GM23248 (cell line): Measurements from ENCODE around the gene NDUFC1. TPM values are rescaled to one million over a fixed set of nuclear protein-coding genes. Genes with fewer than 3 reads are reported as not detected.

ENCODE experiments used
- DNase-seq: peaks from one replicate; pipeline ENCODE4 v3.0.0-alpha.2; 2015
- H2AFZ ChIP-seq: fragments of 200-600 bp; sonication (generic); 2 replicates; pipeline ENCODE4 v1.6.1; 2016; ENCODE audit warnings: antibody characterized with exemption
- H3F3A ChIP-seq: fragments of 200-600 bp; sonication (generic); 2 replicates; pipeline ENCODE4 v1.6.1; 2016; ENCODE audit warnings: mild to moderate bottlenecking, antibody characterized with exemption, mixed run types; ENCODE audit not compliant: insufficient read depth
- H3K27ac ChIP-seq: fragments of 200-600 bp; sonication (generic); 2 replicates; pipeline ENCODE4 v1.5.1; 2016; ENCODE audit warnings: mild to moderate bottlenecking
- H3K27me3 ChIP-seq: fragments of 200-600 bp; sonication (generic); replicated peaks from 2 replicates; pipeline ENCODE4 v1.6.1; 2016; ENCODE audit warnings: mild to moderate bottlenecking; ENCODE audit not compliant: insufficient read depth
- H3K36me3 ChIP-seq: fragments of 200-600 bp; sonication (generic); 2 replicates; pipeline ENCODE4 v1.6.1; 2016; ENCODE audit warnings: low read depth, mild to moderate bottlenecking
- H3K4me1 ChIP-seq: fragments of 200-600 bp; sonication (generic); 2 replicates; pipeline ENCODE4 v1.6.1; 2016; ENCODE audit warnings: mild to moderate bottlenecking; ENCODE audit not compliant: insufficient read depth
- H3K4me2 ChIP-seq: fragments of 200-600 bp; sonication (generic); one replicate; pipeline ENCODE4 v1.6.1; 2016; ENCODE audit warnings: mild to moderate bottlenecking; ENCODE audit not compliant: unreplicated experiment
- H3K4me3 ChIP-seq: fragments of 200-600 bp; sonication (generic); 2 replicates; pipeline ENCODE4 v1.5.1; 2016; ENCODE audit warnings: mild to moderate bottlenecking
- H3K79me2 ChIP-seq: fragments of 200-600 bp; sonication (generic); 2 replicates; pipeline ENCODE4 v1.6.1; 2016; ENCODE audit warnings: mild to moderate bottlenecking; ENCODE audit not compliant: insufficient read depth
- H3K9ac ChIP-seq: fragments of 200-600 bp; sonication (generic); 2 replicates; pipeline ENCODE4 v1.6.1; 2016; ENCODE audit warnings: mild to moderate bottlenecking
- H3K9me2 ChIP-seq: fragments of 200-600 bp; sonication (generic); 2 replicates; pipeline ENCODE4 v1.6.1; 2016; ENCODE audit warnings: mixed run types, mild to moderate bottlenecking, moderate library complexity; ENCODE audit not compliant: insufficient read depth
- H3K9me3 ChIP-seq: fragments of 200-600 bp; sonication (generic); one replicate; pipeline ENCODE4 v1.6.1; 2017; ENCODE audit warnings: low read depth
- H4K20me1 ChIP-seq: fragments of 200-600 bp; sonication (generic); 2 replicates; pipeline ENCODE4 v1.6.0; 2016; ENCODE audit not compliant: insufficient read depth
- EZH2 ChIP-seq: fragments of 200-600 bp; sonication (generic); IDR thresholded peaks from 2 replicates; pipeline ENCODE4 v1.6.1; 2018; ENCODE audit warnings: antibody characterized with exemption, mild to moderate bottlenecking; ENCODE audit not compliant: insufficient read depth, poor library complexity, severe bottlenecking
- EZH2phosphoT487 ChIP-seq: fragments of 200-600 bp; sonication (generic); IDR thresholded peaks from 2 replicates; pipeline ENCODE4 v1.6.1; 2018; ENCODE audit warnings: antibody characterized with exemption, moderate library complexity, mild to moderate bottlenecking, low read depth; ENCODE audit not compliant: insufficient read depth
- WGBS, 2 experiments: methylation state at CpG; one replicate each; pipeline ENCODE4 v1.1.6; 2015 to 2017; ENCODE audit warnings: low lambda C conversion rate in 2 of 2, low coverage in 1 of 2; ENCODE audit errors: missing lambda C conversion rate in 2 of 2; 5-methylcytosine and 5-hydroxymethylcytosine counted together
- in situ Hi-C: fragments of 300-500 bp; cut with MboI; formaldehyde crosslinking; loops from 2 replicates; pipeline ENCODE4 v1.15.0; 2020
- polyA plus RNA-seq: library from polyadenylated mRNA; unstranded; fragments of >200 nt; fragmentation: Nextera tagmentation; extraction: Ambion mirVana; gene quantifications from 2 replicates; pipeline ENCODE4 v1.2.1, GENCODE V29; 2016
- total RNA-seq: library from RNA; depleted of rRNA; stranded (reverse); fragments of >200 nt; shearing (Covaris generic); gene quantifications from 2 replicates; pipeline ENCODE4 v1.2.3, GENCODE V29; 2014

Gene NDUFC1
- total and polyA plus RNA-seq, 2 experiments from 2014 or later, result 38.0 to 222 TPM

GRCh38 chr4:139245590-139245989 lies 56.7 kb downstream of the NDUFC1 start:
- in situ Hi-C loops, result no loop called here
- H3K27ac ChIP-seq, result peak overlapping the region; percentile 21

GRCh38 chr4:139243448-139244365 lies 58.6 kb downstream of the NDUFC1 start:
- TF ChIP-seq EZH2phosphoT487 (no peak), EZH2 (no peak)

More at GRCh38 chr4:139245590-139245989, 56.7 kb downstream of the NDUFC1 start:
- H3K9me3 ChIP-seq, result no peaks in the 10 kb centered on the region
- H3K4me2 ChIP-seq, result peak overlapping the region; percentile 41
- H2AFZ ChIP-seq, result no peak overlapping the region
- no peaks in the 10 kb centered on the region for H3K27me3 ChIP-seq
- TF ChIP-seq EZH2 (no peak), EZH2phosphoT487 (no peak)
- peaks cover 41% of the 10 kb centered on the region for H3F3A ChIP-seq
- H3K9me2 ChIP-seq, result no peaks in the 10 kb centered on the region
- DNase-seq, result peak; percentile 58
- H3K79me2 ChIP-seq, result no peaks in the 10 kb centered on the region
- H4K20me1 ChIP-seq, result no peaks in the 10 kb centered on the region
- 8 to 12% methylated on average over 1 of the region's 1 CpG for WGBS, 2 experiments
- H3K36me3 ChIP-seq, result no peaks in the 10 kb centered on the region
- peaks cover 45% of the 10 kb centered on the region for H3K4me1 ChIP-seq
- H3K4me3 ChIP-seq, result no peak overlapping the region
- no peak overlapping the region for H3K9ac ChIP-seq

GRCh38 chr4:139242511-139243051 lies 59.7 kb downstream of the NDUFC1 start:
- H3K27ac ChIP-seq, result peak overlapping the region; percentile 74
- H3F3A ChIP-seq, result peaks cover 34% of the 10 kb centered on the region
- H3K9me3 ChIP-seq, result no peaks in the 10 kb centered on the region
- H4K20me1 ChIP-seq, result no peaks in the 10 kb centered on the region
- DNase-seq, result peak; percentile 75
- no peaks in the 10 kb centered on the region for H3K27me3 ChIP-seq
- H2AFZ ChIP-seq, result peak overlapping the region; percentile 19; the same call in 1 of the 2 replicates
- WGBS, 2 experiments, result 12 to 17% methylated on average over 2 of the region's 2 CpGs
- no peak overlapping the region for H3K4me3 ChIP-seq
- no peaks in the 10 kb centered on the region for H3K79me2 ChIP-seq
- in situ Hi-C loops, result no loop called here
- TF ChIP-seq EZH2, result no peak
- no peak for TF ChIP-seq EZH2phosphoT487
- peak overlapping the region; percentile 16; the same call in 1 of the 2 replicates for H3K9ac ChIP-seq
- peak overlapping the region; percentile 71 for H3K4me2 ChIP-seq
- no peaks in the 10 kb centered on the region for H3K36me3 ChIP-seq
- peaks cover 45% of the 10 kb centered on the region for H3K4me1 ChIP-seq
- no peaks in the 10 kb centered on the region for H3K9me2 ChIP-seq

More at GRCh38 chr4:139243448-139244365, 58.6 kb downstream of the NDUFC1 start:
- no peak overlapping the region for H2AFZ ChIP-seq
- WGBS, 2 experiments, result 73 to 74% methylated on average over 12 of the region's 12 CpGs
- peak overlapping the region; percentile 11; the same call in 1 of the 2 replicates for H3K9ac ChIP-seq
- H3K36me3 ChIP-seq, result no peaks in the 10 kb centered on the region
- H3K4me1 ChIP-seq, result peaks cover 45% of the 10 kb centered on the region
- no peaks in the 10 kb centered on the region for H4K20me1 ChIP-seq
- peak; percentile 95 for DNase-seq
- peak overlapping the region; percentile 74 for H3K27ac ChIP-seq
- H3F3A ChIP-seq, result peaks cover 41% of the 10 kb centered on the region
- H3K4me2 ChIP-seq, result peak overlapping the region; percentile 71
- H3K4me3 ChIP-seq, result no peak overlapping the region
- H3K27me3 ChIP-seq, result no peaks in the 10 kb centered on the region
- H3K9me3 ChIP-seq, result no peaks in the 10 kb centered on the region
- in situ Hi-C loops, result no loop called here
- H3K79me2 ChIP-seq, result no peaks in the 10 kb centered on the region
- H3K9me2 ChIP-seq, result no peaks in the 10 kb centered on the region

- Histone ChIP-seq H2AFZ (no peak overlapping the region), H3F3A (peaks cover 33% of the 10 kb centered on the region), H4K20me1 (no peaks in the 10 kb centered on the region), H3K4me3 (no peak overlapping the region), H3K9ac (no peak overlapping the region), H3K4me1 (peaks cover 45% of the 10 kb centered on the region), H3K27me3 (no peaks in the 10 kb centered on the region), H3K27ac (peak overlapping the region; percentile 74; the same call in 1 of the 2 replicates), H3K36me3 (no peaks in the 10 kb centered on the region), H3K9me3 (no peaks in the 10 kb centered on the region), H3K4me2 (no peak overlapping the region), H3K79me2 (no peaks in the 10 kb centered on the region), H3K9me2 (no peaks in the 10 kb centered on the region)
- TF ChIP-seq EZH2, result no peak
- TF ChIP-seq EZH2phosphoT487, result no peak
- WGBS, 2 experiments, result 96 to 98% methylated on average over 12 of the region's 12 CpGs
- DNase-seq, result no peak
- in situ Hi-C loops, result no loop called here
Measured at GRCh38 chr4:139241784-139242151, 60.5 kb downstream of the NDUFC1 start.
